SH-SY5Y (cell line): ENCODE measurements around the gene FYB1.

Source experiments
- GATA2 ChIP-seq: IDR thresholded peaks from 2 replicates; pipeline ENCODE4 v1.6.1; 2011; ENCODE audit warnings: mild to moderate bottlenecking, low read depth, low read length
- GATA3 ChIP-seq: IDR thresholded peaks from 2 replicates; pipeline ENCODE4 v1.6.1; 2011; ENCODE audit warnings: low read depth, mild to moderate bottlenecking, low read length, moderate library complexity

DNA sequence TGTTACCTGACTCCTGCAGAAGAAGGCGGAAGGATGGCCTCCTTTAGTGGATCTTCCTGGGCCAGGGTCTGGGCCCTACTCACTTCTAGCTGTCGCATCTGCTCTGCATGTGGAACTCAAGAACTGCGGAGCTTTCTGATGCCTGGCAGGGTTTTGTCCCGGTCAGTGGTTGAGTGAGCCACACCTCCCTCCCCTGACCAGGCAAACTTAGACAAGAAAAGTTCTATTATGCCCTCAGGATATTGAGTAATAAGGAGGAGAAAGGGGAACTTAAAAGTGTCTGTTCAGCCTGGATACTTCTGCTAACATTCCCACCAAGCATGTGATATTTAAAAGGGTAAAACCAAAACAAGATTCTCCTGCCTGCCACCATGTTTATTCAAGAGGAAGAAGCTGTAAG is at the start of gene FYB1:
- TF ChIP-seq GATA3: no peak
- no peak for TF ChIP-seq GATA2
